Left kidney (tissue), 2 donors: ENCODE measurements around the gene FHIT. TPM values are rescaled to one million over a fixed set of nuclear protein-coding genes. Genes with fewer than 3 reads are reported as not detected.

ENCODE experiments used
- DNase-seq: peaks from one replicate; pipeline ENCODE4 v3.0.0-alpha.2; 2013
- polyA plus RNA-seq: library from polyadenylated mRNA; unstranded; fragments of 120-200 nt; gene quantifications from one replicate; pipeline ENCODE4 v1.2.1, GENCODE V29; 2013; ENCODE audit not compliant: insufficient read length

The FHIT gene
- polyA plus RNA-seq, 1 donor: 25.0 TPM

DNA sequence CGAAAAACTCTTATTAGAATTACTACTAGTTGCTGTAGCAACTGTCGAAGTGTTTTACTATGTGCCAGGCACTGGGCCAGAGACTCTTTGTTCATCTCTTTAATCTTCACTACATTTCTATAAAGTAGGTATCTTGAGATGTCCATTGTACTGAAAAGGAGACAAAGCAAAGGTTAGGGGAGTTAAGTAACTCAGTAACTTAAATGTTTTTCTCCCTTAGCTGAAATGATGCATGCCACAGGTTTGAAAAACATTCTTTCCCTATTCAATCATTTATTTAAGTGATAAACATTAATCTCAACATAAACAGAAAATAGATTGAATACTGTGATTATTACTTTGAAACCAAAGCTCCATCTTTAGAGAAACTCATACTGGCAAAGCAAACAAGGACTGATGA lies 776.2 kb downstream of the FHIT start:
- DNase-seq: no peak

- DNase-seq: no peak
Observed at GRCh38 chr3:60469481-60469880, 781.8 kb downstream of the FHIT start.

DNA sequence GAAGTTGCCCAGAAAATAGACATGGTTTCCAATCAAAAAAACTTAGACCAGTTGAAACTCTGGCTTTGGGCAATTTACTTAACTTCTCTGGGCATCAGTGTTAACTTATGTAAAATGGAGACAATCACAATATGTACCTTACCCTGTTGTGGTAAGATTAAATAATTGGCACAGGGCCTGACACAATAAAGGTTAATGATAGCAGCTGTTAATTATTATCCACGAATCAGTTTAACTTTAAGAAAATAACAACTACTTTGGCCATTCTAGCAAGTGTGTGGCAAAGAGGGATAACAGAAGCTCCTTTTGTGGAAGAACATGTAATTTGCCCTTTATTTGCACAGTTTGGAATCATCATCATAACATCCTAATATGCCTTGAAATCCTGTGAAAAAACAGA lies 787.6 kb downstream of the FHIT start:
- DNase-seq: no peak

GRCh38 chr3:60461267-60461666 lies 790.0 kb downstream of the FHIT start:
- no peak for DNase-seq

GRCh38 chr3:60456180-60456579 lies 795.1 kb downstream of the FHIT start:
- DNase-seq: no peak

GRCh38 chr3:60453326-60453725 lies 797.9 kb downstream of the FHIT start:
- no peak for DNase-seq

- no peak for DNase-seq
Observed at GRCh38 chr3:60448696-60449095, 802.6 kb downstream of the FHIT start.

DNA sequence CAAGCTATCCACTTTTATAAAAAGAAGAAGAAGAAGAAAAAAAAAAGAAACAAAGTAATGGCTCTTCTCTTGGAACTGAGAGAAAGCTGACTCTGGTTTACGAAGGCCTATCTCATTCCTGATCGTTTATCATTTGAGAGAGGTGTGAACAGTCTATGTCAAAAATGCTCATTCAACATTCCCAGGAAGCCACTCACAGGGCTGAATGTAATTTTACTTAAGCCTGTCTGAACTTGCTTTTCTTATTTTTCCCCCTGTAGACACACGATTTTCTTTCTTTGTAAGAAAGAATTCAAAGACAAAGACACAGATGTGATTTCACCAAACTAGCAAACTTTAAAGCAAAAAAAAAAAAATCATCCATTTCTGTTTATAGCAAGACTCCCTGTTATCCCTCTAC lies 805.8 kb downstream of the FHIT start:
- DNase-seq: no peak

GRCh38 chr3:60444898-60445437 lies 806.3 kb downstream of the FHIT start:
- no peak for DNase-seq

DNA sequence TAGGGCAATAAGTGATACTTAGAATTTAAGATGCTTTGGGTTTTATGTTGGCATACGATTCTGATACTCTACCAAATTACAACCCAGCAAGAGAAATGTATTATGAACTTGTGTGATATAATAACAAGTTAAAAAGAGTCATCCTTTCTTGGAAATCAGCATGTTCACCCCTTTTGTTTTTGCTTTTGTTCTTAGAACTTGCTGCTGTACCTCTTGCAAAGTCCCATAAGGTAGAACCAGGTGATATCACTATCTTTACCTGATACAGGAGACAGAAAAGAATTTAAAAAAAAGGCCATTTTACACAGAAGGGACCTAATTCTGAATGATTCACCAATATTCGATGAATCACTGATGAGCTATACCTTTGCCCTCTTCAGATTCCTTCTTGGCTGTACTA lies 810.4 kb downstream of the FHIT start:
- no peak for DNase-seq

GRCh38 chr3:60435941-60436650 lies 815.2 kb downstream of the FHIT start:
- DNase-seq: no peak

- no peak for DNase-seq
Observed at GRCh38 chr3:60434950-60435349, 816.3 kb downstream of the FHIT start.

- DNase-seq: no peak
Observed at GRCh38 chr3:60434323-60434722, 816.9 kb downstream of the FHIT start.

- no peak for DNase-seq
Observed at GRCh38 chr3:60431599-60431958, 819.7 kb downstream of the FHIT start.

- DNase-seq: no peak
Observed at GRCh38 chr3:60430205-60430604, 821.0 kb downstream of the FHIT start.

DNA sequence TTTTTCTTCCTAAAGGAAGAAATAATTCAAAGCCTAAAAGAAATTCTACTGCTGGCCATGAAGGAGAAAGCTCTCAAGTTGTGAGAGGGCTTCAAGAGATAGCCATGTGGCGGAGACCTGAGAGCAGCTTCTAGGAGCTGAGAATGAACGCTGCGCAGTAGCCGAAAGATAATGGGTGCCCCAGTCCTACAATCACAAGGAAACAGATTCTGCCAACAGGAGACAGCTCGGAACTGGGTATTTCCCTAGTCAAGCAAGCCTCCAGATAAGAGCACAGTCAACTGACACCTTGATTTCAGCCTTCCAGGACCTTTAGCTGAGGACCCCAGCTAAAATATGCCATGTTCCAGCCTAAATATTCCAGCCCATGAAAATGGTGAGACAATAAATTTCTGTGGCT lies 824.1 kb downstream of the FHIT start:
- no peak for DNase-seq

- DNase-seq: no peak
Observed at GRCh38 chr3:60424942-60425341, 826.3 kb downstream of the FHIT start.

DNA sequence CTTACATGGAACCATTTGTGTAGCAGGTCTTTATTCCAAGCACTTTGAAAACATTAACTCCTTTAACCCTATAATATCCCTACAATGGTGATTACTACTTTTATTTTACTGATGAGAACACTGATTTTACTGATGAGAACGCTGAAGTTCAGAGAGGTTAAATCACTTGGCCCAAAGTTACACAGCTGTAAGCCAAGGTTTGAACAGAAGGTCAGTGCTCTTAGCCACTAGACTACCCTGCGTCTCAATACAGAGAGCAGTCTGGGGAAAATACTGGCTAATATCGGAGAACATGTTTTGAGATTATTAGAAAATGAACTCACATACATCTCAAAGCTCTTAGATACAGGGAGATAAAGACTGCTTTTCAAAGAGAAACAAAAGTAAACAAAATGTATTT lies 827.2 kb downstream of the FHIT start:
- DNase-seq: no peak

GRCh38 chr3:60423556-60423955 lies 827.7 kb downstream of the FHIT start:
- DNase-seq: no peak

DNA sequence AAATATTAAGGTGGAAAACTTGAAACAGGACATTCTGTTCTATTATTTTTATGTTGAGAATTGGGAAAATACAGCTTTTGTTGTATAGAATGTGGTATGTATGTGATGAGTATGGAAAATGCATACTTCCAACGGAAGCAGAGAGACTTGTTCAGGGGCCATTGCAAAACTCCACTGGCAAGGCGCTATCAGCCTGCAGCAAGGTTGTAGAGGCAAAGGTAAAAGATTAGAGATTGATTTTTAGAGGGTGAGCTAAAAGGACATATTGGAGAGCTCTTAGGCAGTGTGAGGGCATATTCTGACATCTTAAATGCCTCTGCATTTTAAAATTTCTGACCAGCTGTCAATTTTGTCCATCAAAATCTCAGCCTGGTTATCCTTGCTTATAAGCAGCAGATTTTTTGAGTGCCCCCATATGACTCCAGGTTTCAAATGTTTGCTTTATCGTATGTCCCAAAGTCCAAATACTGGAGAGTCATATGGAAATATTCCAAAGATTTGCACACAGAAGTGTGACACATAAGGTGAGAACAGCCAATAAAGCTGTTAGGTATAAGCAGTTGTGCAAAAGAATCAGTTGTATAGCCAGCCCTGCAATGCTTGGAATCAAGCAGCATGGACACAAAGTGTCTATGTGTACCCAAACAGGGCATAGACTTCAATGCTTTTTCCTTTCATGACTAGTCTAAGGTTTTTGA lies 829.4 kb downstream of the FHIT start:
- DNase-seq: no peak

DNA sequence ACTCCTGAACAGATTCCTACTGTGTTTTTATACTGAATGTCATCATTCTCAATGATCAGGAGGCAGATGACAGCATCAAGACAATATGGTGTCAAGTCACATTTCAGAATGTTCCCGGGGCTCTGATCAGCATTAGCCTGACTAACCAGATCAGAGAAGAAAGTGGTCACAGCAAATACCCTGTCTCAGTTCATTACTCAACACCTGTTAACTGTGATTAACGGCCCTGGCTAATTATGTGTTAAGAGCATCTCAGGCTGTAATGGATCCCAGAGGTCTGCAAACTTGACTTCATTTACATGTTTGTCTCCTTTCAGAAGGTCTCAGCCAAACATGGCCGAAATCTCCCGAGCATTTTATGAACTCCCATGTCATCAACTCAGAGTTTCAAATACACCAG lies 833.7 kb downstream of the FHIT start:
- peak; percentile 59 for DNase-seq

DNA sequence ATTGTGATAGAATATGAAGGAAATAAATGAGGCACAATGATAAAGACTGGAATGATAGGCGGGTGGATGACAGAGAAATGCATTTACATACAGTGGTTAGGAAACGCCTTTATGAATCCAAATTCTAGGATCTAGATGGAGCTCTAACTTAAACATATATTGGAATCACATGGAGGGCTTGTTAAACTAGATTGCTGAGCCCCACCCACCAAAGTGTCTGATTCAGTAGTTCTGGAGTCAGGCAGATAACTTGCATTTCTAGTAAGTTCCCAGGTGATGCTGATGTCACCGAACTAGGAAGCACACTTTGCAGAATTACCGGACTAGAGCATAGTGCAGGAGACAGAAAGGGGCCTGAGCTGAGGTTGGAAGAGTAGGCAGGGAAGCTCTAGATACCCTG lies 837.2 kb downstream of the FHIT start:
- no peak for DNase-seq

DNA sequence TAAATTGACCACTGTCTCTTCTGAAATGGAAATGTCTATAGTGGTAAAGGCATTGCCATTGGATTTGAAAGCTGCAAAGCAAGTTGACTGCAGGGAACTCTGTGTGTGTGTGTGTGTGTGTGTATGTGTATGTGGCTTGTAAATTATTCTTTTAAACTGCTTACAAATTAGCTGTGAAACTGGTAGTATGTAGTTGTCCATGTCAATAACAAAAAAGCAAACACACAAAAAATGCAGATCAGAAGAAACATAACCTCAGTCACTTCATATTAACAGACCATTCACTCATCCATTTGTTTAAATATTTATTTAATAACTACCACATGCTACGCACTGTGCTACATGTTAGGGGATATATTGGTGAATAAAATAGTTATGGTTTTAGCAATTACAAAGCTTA lies 837.7 kb downstream of the FHIT start:
- no peak for DNase-seq

- DNase-seq: no peak
Observed at GRCh38 chr3:60403866-60404265, 847.4 kb downstream of the FHIT start.
